IPS DF 4.7 (cell line): ENCODE results near the gene EML3.
A peak's percentile ranks its signal among the peaks of the same experiment; 100 is the strongest.
"Not testable (repeated sequence)": the region's sequence is repeated elsewhere in the genome, so short reads cannot be mapped to it uniquely, and the experiment has no call there.

Experiments used
- DNase-seq: peaks from one replicate; pipeline ENCODE4 v3.0.0-alpha.2; 2013; ENCODE audit warnings: low spot score; ENCODE audit errors: extremely low read depth

EML3 gene

GRCh38 chr11:62612366-62613290 is at the start of gene EML3, which contains the start of gene ROM1:
EML3 (minus strand) TSS chr11:62612775; CDS start chr11:62612457, 318 bp downstream.
ROM1 (plus strand) TSS chr11:62613257; CDS start chr11:62613282, 25 bp downstream.
- DNase-seq = no peak

- no peak for DNase-seq
These were observed 44.3 kb upstream of the EML3 start for GRCh38 chr11:62656796-62657429.

DNA sequence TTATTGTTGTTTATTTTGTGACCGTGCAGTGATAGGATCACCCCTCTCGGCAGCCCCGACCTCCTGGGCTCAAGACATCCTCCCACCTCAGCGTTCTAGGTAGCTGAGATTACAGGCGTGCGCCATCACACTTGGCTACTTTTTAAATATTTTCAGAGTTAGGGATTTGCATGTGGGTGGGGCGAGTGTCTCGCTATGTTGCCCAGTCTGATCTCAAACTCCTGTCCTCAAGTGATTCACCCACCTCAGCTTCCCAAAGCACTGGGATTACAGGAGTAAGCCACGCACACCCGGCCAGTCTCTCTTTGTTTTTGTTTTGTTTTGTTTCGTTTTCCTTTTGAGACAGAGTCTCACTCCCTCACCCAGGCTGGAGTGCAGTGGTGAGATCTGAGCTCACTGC is 41.7 kb upstream of the EML3 start:
- no peak for DNase-seq

DNA sequence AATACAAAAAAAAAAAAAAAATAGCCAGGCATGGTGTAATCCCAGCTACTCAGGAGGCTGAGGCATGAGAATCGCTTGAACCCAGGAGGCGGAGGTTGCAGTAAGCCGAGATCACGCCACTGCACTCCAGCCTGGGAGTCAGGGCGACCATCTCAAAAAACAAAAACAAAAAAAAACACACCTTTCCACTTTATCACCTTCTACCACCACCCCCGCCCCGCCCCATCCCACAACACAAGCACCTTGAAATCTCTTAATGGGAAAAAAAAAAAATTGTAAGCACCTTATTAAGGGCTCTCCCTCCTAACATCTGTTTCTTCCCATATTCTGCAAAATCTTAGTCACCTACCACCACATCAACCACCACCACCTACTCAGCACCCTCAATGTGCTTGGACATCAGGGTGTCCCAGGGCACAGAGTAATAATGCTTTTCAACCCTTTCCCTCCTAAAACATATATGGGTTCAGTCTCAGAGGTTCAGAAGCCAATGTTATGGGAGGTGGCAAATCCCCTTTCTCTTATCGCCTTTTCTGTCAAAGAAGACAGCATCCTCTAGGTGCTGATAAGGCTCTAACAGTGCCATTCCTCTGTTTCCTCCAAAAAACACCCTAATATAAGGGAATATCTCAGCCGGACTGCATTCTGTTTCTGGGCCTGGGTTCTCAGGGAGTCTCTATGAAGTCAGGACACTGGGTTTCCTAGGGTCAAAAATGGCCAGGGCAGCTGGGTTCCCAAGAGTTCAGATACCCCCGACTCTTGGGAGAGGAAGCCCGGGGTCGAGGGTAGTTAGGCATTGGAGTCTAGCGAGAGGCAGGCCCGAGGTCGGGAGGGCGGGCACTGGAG is 39.8 kb upstream of the EML3 start:
- DNase-seq = no peak

- not testable (repeated sequence) for DNase-seq
These were observed 37.7 kb upstream of the EML3 start for GRCh38 chr11:62650283-62650682.

- no peak for DNase-seq
These were observed 36.9 kb upstream of the EML3 start for GRCh38 chr11:62649486-62649885.

DNA sequence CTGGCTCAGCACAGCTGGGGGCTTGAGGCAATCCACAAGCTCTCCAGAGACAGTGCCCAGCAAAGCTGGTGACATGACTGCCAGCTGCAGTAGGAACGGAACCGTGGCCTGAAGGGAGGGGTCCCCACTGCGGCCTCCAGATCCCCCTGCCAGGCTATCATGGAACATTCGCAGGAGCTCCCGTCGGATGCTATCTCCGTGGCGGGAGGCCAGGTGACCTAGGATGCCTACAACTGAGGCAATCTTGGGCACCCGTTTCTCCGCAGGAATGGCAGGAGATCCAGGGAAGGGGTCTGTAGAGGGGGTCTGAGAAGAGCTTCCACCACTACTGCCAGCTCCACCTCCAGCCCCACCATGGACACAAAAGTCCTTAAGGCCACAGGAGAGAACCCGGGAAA is 36.4 kb upstream of the EML3 start:
- DNase-seq = no peak

GRCh38 chr11:62648185-62648966 is 35.8 kb upstream of the EML3 start:
- DNase-seq = no peak

DNA sequence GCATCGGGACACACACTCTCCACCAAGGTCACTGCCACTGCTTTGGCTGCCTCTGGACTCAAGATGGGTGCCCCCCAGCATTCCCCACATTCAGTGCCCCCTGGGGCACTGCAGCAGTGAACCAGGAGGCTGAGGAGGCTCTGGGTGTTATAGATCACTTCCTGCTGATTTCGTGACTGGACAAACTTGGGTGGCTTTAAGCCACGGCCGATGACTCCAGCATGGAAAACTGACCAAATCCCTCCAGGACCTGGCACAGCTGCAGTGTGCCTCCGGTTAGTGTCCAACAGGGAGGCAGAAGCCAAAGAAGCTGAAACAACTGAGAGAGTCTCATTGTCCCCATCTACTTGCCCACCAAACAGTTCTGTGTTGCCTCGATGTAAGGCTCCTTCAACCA is 35.0 kb upstream of the EML3 start:
- DNase-seq = no peak

DNA sequence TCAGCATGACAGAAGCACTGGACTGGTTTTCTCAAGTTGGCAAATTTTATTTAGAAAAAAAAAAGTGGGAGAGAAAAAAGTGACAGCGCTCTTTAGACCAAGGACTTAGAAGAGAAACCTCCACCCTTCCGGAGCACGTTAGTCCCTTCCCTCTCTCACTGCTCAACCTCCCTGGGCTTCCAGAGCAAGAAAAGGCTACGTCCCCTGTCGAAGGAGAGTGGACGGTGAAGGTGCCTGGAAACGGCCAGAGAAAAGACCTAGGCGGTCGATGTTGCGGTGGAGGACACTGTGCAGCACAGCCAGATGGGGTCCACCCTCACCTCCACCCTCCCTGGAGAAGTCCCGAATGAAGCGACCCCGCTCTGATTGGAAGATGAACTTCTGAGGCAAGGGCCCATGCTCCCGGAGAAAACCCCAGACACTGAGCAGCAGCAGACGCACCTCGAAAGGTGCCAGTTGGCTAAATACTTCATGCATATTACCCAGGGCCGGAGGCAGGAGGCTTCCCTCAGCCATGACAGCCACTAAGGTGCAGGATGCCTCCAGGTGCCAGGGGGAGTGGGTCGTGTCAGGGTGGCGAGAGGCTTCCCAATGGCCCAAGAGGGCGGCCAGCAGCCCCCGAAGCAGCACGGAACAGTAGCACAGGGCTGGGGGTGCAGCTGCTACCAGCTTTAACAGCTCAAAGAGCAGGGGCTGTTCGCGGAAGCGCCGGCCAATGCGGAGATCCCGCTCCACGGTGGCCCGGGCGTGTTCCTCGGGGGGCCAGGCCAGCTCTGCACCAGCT is 34.4 kb upstream of the EML3 start:
- DNase-seq = no peak

DNA sequence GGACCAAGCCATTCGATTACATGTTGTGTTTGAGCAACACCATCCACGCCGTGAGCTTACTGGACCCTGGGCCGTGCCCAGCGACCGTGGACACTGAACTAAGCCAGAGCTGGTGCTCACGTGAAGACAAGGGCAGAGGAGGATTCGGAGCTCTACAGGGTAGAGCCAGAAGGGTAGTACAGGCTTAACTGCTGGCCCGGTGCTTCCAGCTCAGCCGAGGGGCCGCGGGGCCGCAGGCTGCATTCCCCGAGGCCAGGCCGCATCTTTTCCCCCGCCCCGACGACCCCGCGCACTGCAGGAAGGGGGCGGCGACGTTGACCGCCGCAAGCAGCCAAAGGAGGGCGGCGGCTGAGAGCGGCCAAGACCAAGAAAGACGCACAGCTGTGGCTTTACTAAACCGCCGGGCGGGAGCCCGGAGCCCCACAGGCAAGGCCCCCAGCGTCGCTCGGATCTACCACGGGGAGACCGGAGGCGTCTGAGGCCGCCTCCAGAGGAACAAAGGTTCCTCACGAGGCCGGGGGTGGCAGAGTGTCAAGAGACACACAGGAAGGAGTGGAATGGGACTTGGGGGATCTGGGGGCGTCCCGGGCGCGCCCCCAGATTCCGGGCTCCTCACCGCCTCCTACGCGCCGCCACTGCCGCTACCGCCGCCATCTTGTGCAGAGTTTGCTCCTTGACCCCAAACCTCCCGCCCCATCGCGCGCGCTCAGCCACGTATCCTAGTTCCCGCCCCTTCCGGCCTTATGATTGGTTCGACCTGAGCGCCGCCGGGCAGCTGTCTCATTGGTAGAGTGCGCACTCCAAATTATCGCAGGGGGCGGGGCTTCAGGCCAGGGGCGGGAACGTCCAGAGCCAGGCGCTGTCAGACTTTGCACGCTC is 33.6 kb upstream of the EML3 start, which contains the start of gene GANAB:
Gene GANAB, minus strand, starts transcription at position 668 of the 879 bp plus-strand sequence. Its CDS starts 14 bp downstream, at position 654.
- DNase-seq = no peak

DNA sequence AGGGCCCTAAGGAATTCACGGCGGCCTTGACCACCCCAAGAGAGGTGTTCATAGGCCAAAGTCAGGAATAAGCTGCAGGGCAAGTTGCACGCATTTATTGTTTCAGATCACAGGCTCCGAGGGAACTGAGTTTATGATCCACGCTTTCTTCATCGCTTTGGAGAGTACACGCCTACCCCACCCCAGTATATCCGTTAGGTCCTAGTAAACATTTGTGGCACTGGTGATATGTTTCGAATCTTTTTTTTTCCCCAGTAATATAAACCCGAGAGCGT is 33.0 kb upstream of the EML3 start:
- no peak for DNase-seq

GRCh38 chr11:62644220-62644619 is 31.6 kb upstream of the EML3 start:
- DNase-seq = no peak

DNA sequence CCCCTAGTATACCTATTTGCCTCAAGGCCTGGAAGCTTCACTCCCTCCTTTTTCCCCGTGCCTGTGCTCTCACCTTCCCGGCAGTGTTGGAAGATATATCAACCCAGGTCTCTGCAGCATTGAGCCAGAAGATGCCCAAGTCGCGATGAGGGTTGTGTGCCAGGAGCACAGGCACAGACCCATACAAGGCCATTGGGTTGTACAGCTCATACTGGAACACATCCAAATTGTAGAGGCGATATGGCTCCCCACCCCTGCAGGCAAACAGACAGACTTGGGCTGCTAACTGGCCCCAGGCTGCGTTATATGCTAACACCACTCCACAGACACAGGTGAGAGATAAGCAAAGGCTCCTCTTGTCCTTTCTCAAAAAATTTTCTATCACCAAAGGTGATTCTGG is 19.9 kb upstream of the EML3 start:
- DNase-seq = no peak

DNA sequence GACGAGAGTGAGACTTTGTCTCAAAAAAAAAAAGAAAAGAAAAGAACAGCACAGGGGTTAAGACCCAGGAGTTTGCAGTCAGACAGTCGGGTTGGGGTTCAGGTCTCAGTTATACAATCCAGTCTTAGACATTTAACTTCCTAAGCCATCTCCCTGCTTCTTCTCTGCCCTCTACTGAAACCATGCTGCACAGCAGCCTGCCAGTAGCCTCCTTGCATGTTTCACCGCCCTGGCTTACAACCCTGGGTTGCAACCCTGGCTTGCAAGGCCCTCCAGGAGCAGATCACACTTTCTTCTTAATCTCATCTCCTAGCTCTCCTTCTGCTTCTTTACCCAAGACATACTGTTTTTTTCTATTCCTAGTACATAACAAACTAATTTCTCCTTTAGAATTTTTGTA is 15.1 kb upstream of the EML3 start:
- DNase-seq = no peak

DNA sequence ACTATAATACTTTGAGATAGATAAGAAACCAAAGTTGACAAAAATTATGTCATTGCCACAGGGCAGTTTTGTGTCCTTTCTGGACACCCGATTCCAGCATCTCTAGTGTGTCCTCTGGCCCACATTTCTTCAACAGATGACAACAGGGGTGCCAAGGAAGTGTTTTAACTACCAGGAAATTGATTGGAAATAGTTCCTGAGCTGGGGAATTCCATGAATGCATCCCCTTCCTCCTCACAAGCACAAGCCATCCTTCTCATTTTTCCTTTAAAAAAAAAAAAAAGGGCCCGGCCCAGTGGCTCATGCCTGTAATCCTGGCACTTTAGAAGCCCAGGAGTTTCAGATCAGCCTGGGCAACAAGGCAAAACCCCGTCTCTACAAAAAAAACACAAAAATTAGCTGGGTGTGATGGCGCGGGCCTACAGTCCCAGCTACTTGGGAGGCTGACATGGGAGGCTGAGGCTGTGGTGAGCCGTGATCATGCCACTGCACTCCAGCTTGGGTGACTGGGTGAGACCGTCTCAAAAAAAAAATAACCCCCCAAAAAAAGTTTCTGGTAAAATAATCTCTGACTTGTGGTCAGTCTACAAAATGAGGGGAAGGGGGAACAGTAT is 10.0 kb upstream of the EML3 start:
- no peak for DNase-seq

- DNase-seq = peak; percentile 94
These were observed 9.2 kb upstream of the EML3 start, which contains the start of gene B3GAT3 for GRCh38 chr11:62621567-62622470. B3GAT3 (minus strand) TSS chr11:62621986; CDS start chr11:62621947, 39 bp downstream.
